HFF-Myc (cell line): ENCODE results near the gene KNSTRN.

ENCODE experiments used
- DNase-seq: peaks from one replicate; pipeline ENCODE4 v3.0.0-alpha.2; 2011; ENCODE audit warnings: low read depth; ENCODE audit errors: extremely low read depth
- H3K4me3 ChIP-seq: replicated peaks from 2 replicates; pipeline ENCODE4 v1.5.1; 2011; ENCODE audit warnings: low read depth, mild to moderate bottlenecking, control low read depth, low read length
- CTCF ChIP-seq: IDR thresholded peaks from 2 replicates; pipeline ENCODE4 v1.5.1; 2012; ENCODE audit warnings: mild to moderate bottlenecking, low read depth, low read length, control low read depth; ENCODE audit errors: missing control alignments

KNSTRN gene

GRCh38 chr15:40388941-40389823 lies 6.7 kb downstream of the KNSTRN start:
- TF ChIP-seq CTCF = no peak
- no peak overlapping the region for H3K4me3 ChIP-seq
- DNase-seq = no peak

GRCh38 chr15:40389824-40390595 lies 7.5 kb downstream of the KNSTRN start:
- no peak for DNase-seq
- no peak overlapping the region for H3K4me3 ChIP-seq
- TF ChIP-seq CTCF = no peak

GRCh38 chr15:40392986-40393948 lies 10.7 kb downstream of the KNSTRN start:
- DNase-seq = no peak
- no peak for TF ChIP-seq CTCF

GRCh38 chr15:40397688-40398412 lies 15.3 kb downstream of the KNSTRN start:
- TF ChIP-seq CTCF = no peak
- no peak overlapping the region for H3K4me3 ChIP-seq
- no peak for DNase-seq

More at GRCh38 chr15:40392986-40393948, 10.7 kb downstream of the KNSTRN start:
- H3K4me3 ChIP-seq = no peak overlapping the region

GRCh38 chr15:40398413-40398873 lies 15.9 kb downstream of the KNSTRN start:
- no peak for DNase-seq
- TF ChIP-seq CTCF = no peak
- no peak overlapping the region for H3K4me3 ChIP-seq
